SK-N-SH treated with all-trans-retinoic acid at 6 μM for 48 hours (cell line): ENCODE measurements around the gene RIIAD1.

Experiments used
- ATAC-seq: fragments of 200-7000 bp; cut with Tn5 transposase; 3 replicates; pipeline ENCODE4 v1.9.1; 2020; ENCODE audit warnings: mild to moderate bottlenecking, moderate library complexity
- ARNTL ChIP-seq: fragments of 450-650 bp; formaldehyde crosslinking; IDR thresholded peaks from 2 replicates; pipeline ENCODE4 v1.5.0; 2020; ENCODE audit warnings: low read depth, mild to moderate bottlenecking, moderate library complexity, borderline replicate concordance
- BACH2 ChIP-seq: fragments of 250-450 bp; sonication (Bioruptor Pico); IDR thresholded peaks from 2 replicates; pipeline ENCODE4 v1.9.0; 2021; ENCODE audit warnings: mild to moderate bottlenecking, borderline replicate concordance
- CSDC2 ChIP-seq: fragments of 250-450 bp; sonication (Bioruptor Pico); IDR thresholded peaks from 2 replicates; pipeline ENCODE4 v1.5.0; 2020; ENCODE audit warnings: mild to moderate bottlenecking, moderate library complexity
- GLIS3 ChIP-seq: fragments of 250-450 bp; sonication (Bioruptor Pico); IDR thresholded peaks from 2 replicates; pipeline ENCODE4 v1.5.0; 2020; ENCODE audit warnings: mild to moderate bottlenecking, moderate library complexity
- ISL1 ChIP-seq: fragments of 250-450 bp; sonication (Bioruptor Pico); IDR thresholded peaks from 2 replicates; pipeline ENCODE4 v2.1.2; 2022; ENCODE audit warnings: mild to moderate bottlenecking, moderate library complexity
- OSR1 ChIP-seq: fragments of 250-450 bp; sonication (Bioruptor Pico); IDR thresholded peaks from 2 replicates; pipeline ENCODE4 v1.8.0; 2022; ENCODE audit warnings: moderate library complexity, mild to moderate bottlenecking, inconsistent platforms
- PPARA ChIP-seq: fragments of 250-450 bp; sonication (Bioruptor Pico); IDR thresholded peaks from 2 replicates; pipeline ENCODE4 v1.5.0; 2020; ENCODE audit warnings: mild to moderate bottlenecking, borderline replicate concordance
- RARB ChIP-seq: fragments of 250-450 bp; sonication (Bioruptor Pico); IDR thresholded peaks from 2 replicates; pipeline ENCODE4 v1.8.0; 2021; ENCODE audit warnings: mild to moderate bottlenecking, moderate library complexity
- SNAI2 ChIP-seq: fragments of 250-450 bp; sonication (Bioruptor Pico); IDR thresholded peaks from 2 replicates; pipeline ENCODE4 v1.5.0; 2020; ENCODE audit warnings: mild to moderate bottlenecking, moderate library complexity
- TCF4 ChIP-seq: fragments of 250-450 bp; sonication (Bioruptor Pico); IDR thresholded peaks from 2 replicates; pipeline ENCODE4 v1.8.0; 2021; ENCODE audit warnings: mild to moderate bottlenecking, moderate library complexity, borderline replicate concordance
- TOX ChIP-seq: fragments of 250-450 bp; sonication (Bioruptor Pico); IDR thresholded peaks from 2 replicates; pipeline ENCODE4 v1.8.0; 2021; ENCODE audit warnings: mild to moderate bottlenecking, moderate library complexity, borderline replicate concordance
- ZC3H10 ChIP-seq: fragments of 250-450 bp; sonication (Bioruptor Pico); IDR thresholded peaks from 2 replicates; pipeline ENCODE4 v1.5.1; 2021; ENCODE audit warnings: mild to moderate bottlenecking, moderate library complexity
- ZFP3 ChIP-seq: fragments of 250-450 bp; sonication (Bioruptor Pico); IDR thresholded peaks from 2 replicates; pipeline ENCODE4 v1.5.0; 2020; ENCODE audit warnings: mild to moderate bottlenecking, moderate library complexity
- ZNF565 ChIP-seq: fragments of 450-650 bp; formaldehyde crosslinking; conservative IDR thresholded peaks from 2 replicates; pipeline ENCODE4 v1.5.0; 2020; ENCODE audit warnings: low read depth, mild to moderate bottlenecking, moderate library complexity
- ZNF8 ChIP-seq: fragments of 450-650 bp; formaldehyde crosslinking; IDR thresholded peaks from 2 replicates; pipeline ENCODE4 v1.5.0; 2020; ENCODE audit warnings: mild to moderate bottlenecking, moderate library complexity
- TF ChIP-seq, protein P1 (sequence below): fragments of 250-450 bp; sonication (Bioruptor Pico); IDR thresholded peaks from 2 replicates; pipeline ENCODE4 v1.8.0; 2020; ENCODE audit warnings: mild to moderate bottlenecking, moderate library complexity, borderline replicate concordance
- TF ChIP-seq, protein P2 (sequence below): fragments of 250-450 bp; sonication (Bioruptor Pico); IDR thresholded peaks from 2 replicates; pipeline ENCODE4 v1.5.1; 2021; ENCODE audit warnings: mild to moderate bottlenecking, moderate library complexity
- TF ChIP-seq, protein P3 (sequence below): fragments of 250-450 bp; sonication (Bioruptor Pico); IDR thresholded peaks from 2 replicates; pipeline ENCODE4 v1.5.0; 2020; ENCODE audit warnings: mild to moderate bottlenecking, moderate library complexity
- TF ChIP-seq, protein P4 (sequence below): fragments of 250-450 bp; sonication (Bioruptor Pico); IDR thresholded peaks from 2 replicates; pipeline ENCODE4 v1.5.1; 2020; ENCODE audit warnings: low read depth, mild to moderate bottlenecking, moderate library complexity
- TF ChIP-seq, protein P5 (sequence below): fragments of 250-450 bp; sonication (Bioruptor Pico); IDR thresholded peaks from 2 replicates; pipeline ENCODE4 v1.8.0; 2021; ENCODE audit warnings: low read depth, mild to moderate bottlenecking, moderate library complexity, borderline replicate concordance

Gene RIIAD1

DNA sequence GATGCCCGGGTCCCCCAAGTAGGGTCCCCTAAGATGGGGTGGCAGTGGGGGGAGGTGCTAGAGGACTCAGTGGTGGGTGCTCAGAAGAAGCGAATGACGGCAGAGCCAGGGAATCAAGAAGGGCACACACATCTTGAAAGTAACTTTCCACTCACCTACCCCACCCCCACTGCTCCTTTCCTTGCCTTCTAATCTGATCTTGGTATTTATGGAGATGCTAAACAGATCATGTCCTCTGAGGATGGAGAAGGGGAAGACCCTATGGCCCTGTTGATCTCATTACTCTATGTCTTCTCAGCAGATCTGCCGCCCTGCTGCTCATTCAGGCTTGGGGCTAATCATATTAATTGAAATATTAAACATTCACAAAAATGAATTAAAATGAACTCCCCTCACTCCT, 2.7 kb upstream of the RIIAD1 start:
- ATAC-seq = no peak
- TF ChIP-seq GLIS3 (CRISPR knock-in tag) = no peak
- TF ChIP-seq BACH2 (CRISPR knock-in tag) = no peak
- TF ChIP-seq PPARA = no peak
- TF ChIP-seq OSR1 (CRISPR knock-in tag) = no peak
- no peak for TF ChIP-seq ZFP3 (CRISPR knock-in tag)
- no peak for TF ChIP-seq RARB (CRISPR knock-in tag)
- TF ChIP-seq, protein P1, sequence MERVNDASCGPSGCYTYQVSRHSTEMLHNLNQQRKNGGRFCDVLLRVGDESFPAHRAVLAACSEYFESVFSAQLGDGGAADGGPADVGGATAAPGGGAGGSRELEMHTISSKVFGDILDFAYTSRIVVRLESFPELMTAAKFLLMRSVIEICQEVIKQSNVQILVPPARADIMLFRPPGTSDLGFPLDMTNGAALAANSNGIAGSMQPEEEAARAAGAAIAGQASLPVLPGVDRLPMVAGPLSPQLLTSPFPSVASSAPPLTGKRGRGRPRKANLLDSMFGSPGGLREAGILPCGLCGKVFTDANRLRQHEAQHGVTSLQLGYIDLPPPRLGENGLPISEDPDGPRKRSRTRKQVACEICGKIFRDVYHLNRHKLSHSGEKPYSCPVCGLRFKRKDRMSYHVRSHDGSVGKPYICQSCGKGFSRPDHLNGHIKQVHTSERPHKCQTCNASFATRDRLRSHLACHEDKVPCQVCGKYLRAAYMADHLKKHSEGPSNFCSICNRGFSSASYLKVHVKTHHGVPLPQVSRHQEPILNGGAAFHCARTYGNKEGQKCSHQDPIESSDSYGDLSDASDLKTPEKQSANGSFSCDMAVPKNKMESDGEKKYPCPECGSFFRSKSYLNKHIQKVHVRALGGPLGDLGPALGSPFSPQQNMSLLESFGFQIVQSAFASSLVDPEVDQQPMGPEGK = no peak
- no peak for TF ChIP-seq ARNTL (CRISPR knock-in tag)
- no peak for TF ChIP-seq ZNF565 (CRISPR knock-in tag)
- no peak for TF ChIP-seq TCF4
- TF ChIP-seq ZNF8 = no peak
- no peak for TF ChIP-seq CSDC2 (CRISPR knock-in tag)
- TF ChIP-seq, protein P2, sequence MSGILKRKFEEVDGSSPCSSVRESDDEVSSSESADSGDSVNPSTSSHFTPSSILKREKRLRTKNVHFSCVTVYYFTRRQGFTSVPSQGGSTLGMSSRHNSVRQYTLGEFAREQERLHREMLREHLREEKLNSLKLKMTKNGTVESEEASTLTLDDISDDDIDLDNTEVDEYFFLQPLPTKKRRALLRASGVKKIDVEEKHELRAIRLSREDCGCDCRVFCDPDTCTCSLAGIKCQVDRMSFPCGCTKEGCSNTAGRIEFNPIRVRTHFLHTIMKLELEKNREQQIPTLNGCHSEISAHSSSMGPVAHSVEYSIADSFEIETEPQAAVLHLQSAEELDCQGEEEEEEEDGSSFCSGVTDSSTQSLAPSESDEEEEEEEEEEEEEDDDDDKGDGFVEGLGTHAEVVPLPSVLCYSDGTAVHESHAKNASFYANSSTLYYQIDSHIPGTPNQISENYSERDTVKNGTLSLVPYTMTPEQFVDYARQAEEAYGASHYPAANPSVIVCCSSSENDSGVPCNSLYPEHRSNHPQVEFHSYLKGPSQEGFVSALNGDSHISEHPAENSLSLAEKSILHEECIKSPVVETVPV = no peak
- no peak for TF ChIP-seq TOX
- TF ChIP-seq SNAI2 (CRISPR knock-in tag) = no peak
- TF ChIP-seq, protein P3, sequence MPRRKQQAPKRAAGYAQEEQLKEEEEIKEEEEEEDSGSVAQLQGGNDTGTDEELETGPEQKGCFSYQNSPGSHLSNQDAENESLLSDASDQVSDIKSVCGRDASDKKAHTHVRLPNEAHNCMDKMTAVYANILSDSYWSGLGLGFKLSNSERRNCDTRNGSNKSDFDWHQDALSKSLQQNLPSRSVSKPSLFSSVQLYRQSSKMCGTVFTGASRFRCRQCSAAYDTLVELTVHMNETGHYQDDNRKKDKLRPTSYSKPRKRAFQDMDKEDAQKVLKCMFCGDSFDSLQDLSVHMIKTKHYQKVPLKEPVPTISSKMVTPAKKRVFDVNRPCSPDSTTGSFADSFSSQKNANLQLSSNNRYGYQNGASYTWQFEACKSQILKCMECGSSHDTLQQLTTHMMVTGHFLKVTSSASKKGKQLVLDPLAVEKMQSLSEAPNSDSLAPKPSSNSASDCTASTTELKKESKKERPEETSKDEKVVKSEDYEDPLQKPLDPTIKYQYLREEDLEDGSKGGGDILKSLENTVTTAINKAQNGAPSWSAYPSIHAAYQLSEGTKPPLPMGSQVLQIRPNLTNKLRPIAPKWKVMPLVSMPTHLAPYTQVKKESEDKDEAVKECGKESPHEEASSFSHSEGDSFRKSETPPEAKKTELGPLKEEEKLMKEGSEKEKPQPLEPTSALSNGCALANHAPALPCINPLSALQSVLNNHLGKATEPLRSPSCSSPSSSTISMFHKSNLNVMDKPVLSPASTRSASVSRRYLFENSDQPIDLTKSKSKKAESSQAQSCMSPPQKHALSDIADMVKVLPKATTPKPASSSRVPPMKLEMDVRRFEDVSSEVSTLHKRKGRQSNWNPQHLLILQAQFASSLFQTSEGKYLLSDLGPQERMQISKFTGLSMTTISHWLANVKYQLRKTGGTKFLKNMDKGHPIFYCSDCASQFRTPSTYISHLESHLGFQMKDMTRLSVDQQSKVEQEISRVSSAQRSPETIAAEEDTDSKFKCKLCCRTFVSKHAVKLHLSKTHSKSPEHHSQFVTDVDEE (CRISPR knock-in tag) = no peak
- TF ChIP-seq, protein P4, sequence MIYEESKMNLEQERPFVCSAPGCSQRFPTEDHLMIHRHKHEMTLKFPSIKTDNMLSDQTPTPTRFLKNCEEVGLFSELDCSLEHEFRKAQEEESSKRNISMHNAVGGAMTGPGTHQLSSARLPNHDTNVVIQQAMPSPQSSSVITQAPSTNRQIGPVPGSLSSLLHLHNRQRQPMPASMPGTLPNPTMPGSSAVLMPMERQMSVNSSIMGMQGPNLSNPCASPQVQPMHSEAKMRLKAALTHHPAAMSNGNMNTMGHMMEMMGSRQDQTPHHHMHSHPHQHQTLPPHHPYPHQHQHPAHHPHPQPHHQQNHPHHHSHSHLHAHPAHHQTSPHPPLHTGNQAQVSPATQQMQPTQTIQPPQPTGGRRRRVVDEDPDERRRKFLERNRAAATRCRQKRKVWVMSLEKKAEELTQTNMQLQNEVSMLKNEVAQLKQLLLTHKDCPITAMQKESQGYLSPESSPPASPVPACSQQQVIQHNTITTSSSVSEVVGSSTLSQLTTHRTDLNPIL (CRISPR knock-in tag) = no peak
- TF ChIP-seq, protein P5, sequence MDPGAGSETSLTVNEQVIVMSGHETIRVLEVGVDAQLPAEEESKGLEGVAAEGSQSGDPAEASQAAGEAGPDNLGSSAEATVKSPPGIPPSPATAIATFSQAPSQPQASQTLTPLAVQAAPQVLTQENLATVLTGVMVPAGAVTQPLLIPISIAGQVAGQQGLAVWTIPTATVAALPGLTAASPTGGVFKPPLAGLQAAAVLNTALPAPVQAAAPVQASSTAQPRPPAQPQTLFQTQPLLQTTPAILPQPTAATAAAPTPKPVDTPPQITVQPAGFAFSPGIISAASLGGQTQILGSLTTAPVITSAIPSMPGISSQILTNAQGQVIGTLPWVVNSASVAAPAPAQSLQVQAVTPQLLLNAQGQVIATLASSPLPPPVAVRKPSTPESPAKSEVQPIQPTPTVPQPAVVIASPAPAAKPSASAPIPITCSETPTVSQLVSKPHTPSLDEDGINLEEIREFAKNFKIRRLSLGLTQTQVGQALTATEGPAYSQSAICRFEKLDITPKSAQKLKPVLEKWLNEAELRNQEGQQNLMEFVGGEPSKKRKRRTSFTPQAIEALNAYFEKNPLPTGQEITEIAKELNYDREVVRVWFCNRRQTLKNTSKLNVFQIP (CRISPR knock-in tag) = no peak

DNA sequence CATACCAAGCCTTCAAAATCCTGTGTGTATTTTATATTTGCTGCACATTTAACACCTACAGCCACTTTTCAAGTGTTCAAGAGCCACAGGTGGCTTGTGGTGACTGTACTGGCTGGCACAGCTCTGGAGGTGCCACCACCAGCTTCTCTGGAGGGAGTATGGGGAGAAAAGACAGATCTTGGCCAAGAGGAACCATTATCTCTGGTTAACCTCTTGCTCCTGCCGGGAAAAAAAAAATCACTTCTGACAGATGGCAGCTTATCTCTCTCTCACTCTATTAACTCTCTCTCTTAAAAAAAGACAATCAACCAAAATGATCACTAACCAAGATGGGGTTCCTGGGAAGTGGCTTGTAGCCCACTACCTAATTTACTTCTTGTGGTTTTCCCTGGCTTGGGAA, 1.2 kb upstream of the RIIAD1 start:
- ATAC-seq = no peak
- TF ChIP-seq ZC3H10 (CRISPR knock-in tag) = no peak
- no peak for TF ChIP-seq PPARA
- TF ChIP-seq ZNF565 (CRISPR knock-in tag) = no peak
- TF ChIP-seq ISL1 (CRISPR knock-in tag) = no peak
- TF ChIP-seq OSR1 (CRISPR knock-in tag) = no peak

DNA sequence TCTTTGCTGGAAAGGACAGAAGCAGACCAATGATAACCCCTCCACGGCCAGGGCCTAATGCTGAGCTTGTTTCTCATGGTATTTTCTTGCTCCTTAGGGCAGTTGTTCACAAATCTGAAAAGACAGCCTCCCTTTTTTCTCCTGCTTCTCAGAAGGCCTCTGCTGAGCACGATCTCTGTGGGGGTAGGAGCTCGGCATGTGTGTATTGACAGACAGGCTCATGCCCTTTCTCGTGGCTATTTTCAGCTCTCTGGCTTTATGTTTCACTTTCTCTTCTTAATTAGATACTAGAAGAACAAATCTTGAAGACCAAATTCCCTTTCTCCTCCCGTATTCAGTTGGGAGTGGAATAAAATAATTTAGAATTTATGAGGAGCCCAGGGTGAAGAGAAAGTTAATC, 768 bp upstream of the RIIAD1 start:
- TF ChIP-seq, protein P5 (CRISPR knock-in tag) = no peak
- TF ChIP-seq, protein P3 (CRISPR knock-in tag) = no peak
- no peak for TF ChIP-seq ZFP3 (CRISPR knock-in tag)
- ATAC-seq = peak; percentile 10
